ENCODE data around the gene CEACAM16. TPM values are rescaled to one million over a fixed set of nuclear protein-coding genes. Genes with fewer than 3 reads are reported as not detected.
"Not testable (repeated sequence)": the region's sequence is repeated elsewhere in the genome, so short reads cannot be mapped to it uniquely, and the experiment has no call there.

Gene CEACAM16
- total RNA-seq, 6 experiments from 2014 or later = not detected

DNA sequence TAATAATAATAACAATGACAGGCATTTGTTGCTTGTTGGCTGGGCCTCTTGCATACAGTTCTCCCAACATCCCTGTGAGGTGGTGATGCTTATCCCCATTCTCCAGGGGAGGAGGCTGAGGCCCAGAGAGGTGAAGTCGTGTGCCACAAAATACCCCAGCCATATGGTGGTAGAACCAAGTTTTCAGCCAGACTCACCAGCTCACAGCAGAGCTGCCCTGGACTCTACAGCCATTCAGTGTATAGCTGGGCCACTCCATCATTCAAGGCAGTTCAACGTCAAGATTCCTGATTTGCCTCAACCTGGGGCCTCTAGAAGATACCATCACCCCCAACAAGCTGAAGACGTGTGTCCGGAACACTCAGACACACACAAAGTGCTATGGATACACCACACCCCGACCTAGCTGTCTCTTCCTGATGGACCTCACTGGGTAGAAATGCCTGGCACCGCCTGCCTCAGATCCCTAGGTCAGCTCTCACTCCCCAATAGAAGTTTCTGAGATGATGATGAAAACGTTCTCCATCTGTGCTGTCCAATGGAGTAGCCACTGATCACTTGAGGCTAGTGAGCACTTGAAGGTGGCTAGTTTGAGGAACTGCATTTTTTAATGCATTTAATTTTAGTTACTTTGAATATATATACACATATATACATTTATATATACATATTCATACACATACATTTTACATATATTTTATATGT, 31.9 kb upstream of the CEACAM16 start:
- H3K27ac ChIP-seq = no peak overlapping the region
- no peaks in the 10 kb centered on the region for H3K9me3 ChIP-seq
- TF ChIP-seq, protein P1, sequence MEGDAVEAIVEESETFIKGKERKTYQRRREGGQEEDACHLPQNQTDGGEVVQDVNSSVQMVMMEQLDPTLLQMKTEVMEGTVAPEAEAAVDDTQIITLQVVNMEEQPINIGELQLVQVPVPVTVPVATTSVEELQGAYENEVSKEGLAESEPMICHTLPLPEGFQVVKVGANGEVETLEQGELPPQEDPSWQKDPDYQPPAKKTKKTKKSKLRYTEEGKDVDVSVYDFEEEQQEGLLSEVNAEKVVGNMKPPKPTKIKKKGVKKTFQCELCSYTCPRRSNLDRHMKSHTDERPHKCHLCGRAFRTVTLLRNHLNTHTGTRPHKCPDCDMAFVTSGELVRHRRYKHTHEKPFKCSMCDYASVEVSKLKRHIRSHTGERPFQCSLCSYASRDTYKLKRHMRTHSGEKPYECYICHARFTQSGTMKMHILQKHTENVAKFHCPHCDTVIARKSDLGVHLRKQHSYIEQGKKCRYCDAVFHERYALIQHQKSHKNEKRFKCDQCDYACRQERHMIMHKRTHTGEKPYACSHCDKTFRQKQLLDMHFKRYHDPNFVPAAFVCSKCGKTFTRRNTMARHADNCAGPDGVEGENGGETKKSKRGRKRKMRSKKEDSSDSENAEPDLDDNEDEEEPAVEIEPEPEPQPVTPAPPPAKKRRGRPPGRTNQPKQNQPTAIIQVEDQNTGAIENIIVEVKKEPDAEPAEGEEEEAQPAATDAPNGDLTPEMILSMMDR (IDR thresholded peaks at IDR 0.05) = no peak
- no peak for TF ChIP-seq POLR2A (IDR thresholded peaks at IDR 0.05)
- H3K4me3 ChIP-seq = no peak overlapping the region
- 65% methylated on average over 4 of the region's 7 CpGs for WGBS (ENCODE audit: insufficient coverage, low coverage, low lambda C conversion rate, missing lambda C conversion rate)
- DNase-seq (peak in 1 of 3 donors; percentile 8), ATAC-seq (no peak)
- H3K36me3 ChIP-seq = peaks cover 0 to 13% (median 6%) of the 10 kb centered on the region in 4 donors
- intact Hi-C loops (cut with DNase I) = no loop called here
- H3K4me1 ChIP-seq = no peaks in the 10 kb centered on the region
- H3K27me3 ChIP-seq = no peaks in the 10 kb centered on the region

DNA sequence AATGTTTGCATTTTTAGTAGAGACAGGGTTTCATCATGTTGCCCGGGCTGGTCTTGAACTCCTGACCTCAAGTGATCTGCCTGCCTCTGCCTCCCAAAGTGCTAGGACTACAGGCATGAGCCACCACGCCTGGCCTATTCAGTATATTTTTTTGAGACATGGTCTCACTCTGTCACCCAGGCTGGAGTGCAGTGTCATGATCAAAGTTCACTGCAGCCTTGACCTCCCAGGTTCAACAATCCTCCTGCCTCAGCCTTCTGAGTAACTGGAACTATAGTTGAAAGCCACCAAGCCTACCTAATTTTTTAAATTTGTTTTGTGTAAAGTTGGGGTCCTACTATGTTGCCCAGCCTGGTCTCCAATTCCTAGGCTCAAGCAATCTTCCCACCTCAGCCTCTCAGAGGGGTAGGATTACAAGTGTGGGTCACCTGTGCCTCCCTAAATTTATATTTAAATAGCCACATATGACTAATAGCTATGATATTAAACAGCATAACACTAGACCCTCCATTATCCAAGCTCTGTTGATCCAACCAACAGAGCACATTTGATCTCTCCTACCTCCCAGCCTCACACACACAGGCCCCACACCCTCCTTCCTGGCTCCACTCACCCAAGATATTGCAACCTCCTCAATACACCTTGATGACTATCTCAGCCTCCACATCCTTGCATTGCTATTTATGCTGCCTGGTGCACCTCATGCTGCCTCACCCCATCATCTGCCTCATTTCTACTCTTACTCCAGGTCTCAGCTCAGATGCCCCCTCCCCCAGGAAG, 29.8 kb upstream of the CEACAM16 start:
- Histone ChIP-seq H3K9me3 (no peaks in the 10 kb centered on the region), H3K4me1 (no peaks in the 10 kb centered on the region), H3K4me3 (no peak overlapping the region), H3K27ac (no peak overlapping the region), H3K27me3 (no peaks in the 10 kb centered on the region), H3K36me3 (no peaks in the 10 kb centered on the region)
- peak; percentile 5 to 38 (median 16) for ATAC-seq
- WGBS (ENCODE audit: insufficient coverage, low coverage, low lambda C conversion rate, missing lambda C conversion rate) = 38% methylated on average over 2 of the region's 2 CpGs
- TF ChIP-seq POLR2A (IDR thresholded peaks at IDR 0.05) = no peak
- TF ChIP-seq, protein P1 (IDR thresholded peaks at IDR 0.05) = no peak
- intact Hi-C loops (cut with DNase I) = no loop called here
- DNase-seq = no peak

DNA sequence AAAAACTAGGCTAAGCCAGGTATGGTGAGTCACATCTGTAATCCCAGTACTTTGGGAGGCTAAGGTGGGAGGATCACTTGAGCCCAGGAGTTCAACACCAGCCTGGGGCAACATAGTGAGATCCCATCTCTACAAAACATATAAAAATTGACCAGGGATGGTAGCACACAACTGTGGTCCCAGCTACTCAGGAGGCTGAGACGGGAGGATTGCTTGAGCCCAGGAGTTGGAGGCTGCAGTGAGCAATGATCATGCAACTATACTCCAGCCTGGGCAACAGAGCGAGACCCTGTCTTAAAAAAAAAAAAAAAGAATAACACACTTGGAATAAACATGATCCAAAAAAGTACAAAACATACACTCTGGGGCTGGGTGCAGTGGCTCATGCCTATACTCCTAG, 28.9 kb upstream of the CEACAM16 start:
- DNase-seq; H3K36me3 ChIP-seq; ATAC-seq; H3K9me3 ChIP-seq; intact Hi-C loops (cut with DNase I); H3K4me3 ChIP-seq; H3K27ac ChIP-seq; H3K27me3 ChIP-seq; H3K4me1 ChIP-seq: not testable (repeated sequence)
- WGBS (ENCODE audit: insufficient coverage, low coverage, low lambda C conversion rate, missing lambda C conversion rate) = 94% methylated on average over 2 of the region's 2 CpGs

DNA sequence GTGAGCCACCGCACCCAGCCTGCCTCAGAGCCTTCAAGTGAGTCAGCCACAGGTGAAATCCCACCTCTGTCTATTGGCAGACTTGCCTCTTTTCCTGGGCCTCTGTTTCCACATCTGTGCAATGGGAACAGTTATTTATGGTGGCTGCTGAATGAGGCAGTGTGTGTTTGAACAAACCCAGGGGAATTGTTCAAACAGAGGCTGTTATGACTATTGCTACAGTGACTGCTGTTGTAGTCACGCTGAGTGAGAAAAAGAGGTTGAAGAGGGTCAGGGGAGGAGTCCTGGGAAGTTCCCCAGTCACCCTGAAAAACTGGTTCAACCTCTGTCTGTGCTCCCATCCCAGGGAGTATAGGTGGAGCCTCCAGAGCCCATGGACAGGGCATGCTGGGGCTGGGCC, 27.6 kb upstream of the CEACAM16 start, which contains the start of gene CEACAM19:
TSS of gene CEACAM19 (plus strand) at position 83 of the 400 bp plus-strand sequence. CDS start 450 bp downstream, outside the sequence.
- no peaks in the 10 kb centered on the region for H3K36me3 ChIP-seq
- H3K27ac ChIP-seq = no peak within 1 kb of the TSS
- no peaks in the 10 kb centered on the region for H3K27me3 ChIP-seq
- ATAC-seq = peak in 2 of 4 donors; percentile 10 to 42
- intact Hi-C loops (cut with DNase I) = no loop called here
- no peaks in the 10 kb centered on the region for H3K9me3 ChIP-seq
- WGBS (ENCODE audit: insufficient coverage, low coverage, low lambda C conversion rate, missing lambda C conversion rate) = 40% methylated on average over 1 of the region's 2 CpGs
- TF ChIP-seq, protein P1 (IDR thresholded peaks at IDR 0.05) = no peak
- TF ChIP-seq POLR2A (IDR thresholded peaks at IDR 0.05) = no peak
- H3K4me1 ChIP-seq = no peaks in the 10 kb centered on the region
- no peak within 1 kb of the TSS for H3K4me3 ChIP-seq
- DNase-seq = no peak

DNA sequence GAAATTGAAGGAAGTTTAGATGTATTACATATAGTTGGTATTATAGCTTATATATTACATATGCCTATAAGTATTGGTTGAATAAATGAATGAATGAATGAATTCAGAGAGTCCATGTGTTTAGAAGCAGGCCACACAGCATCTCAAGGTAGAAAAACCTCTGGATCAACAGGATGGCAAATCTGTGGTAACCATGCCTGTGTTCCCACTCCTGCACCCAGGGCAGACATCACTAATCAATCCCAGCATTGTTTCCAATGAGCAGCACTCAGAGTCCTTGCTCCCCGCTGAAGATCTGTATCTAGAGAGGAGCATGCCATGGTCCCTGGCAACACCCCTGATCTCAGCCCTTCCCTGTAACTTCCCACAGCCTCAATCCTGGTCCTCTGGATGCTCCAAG, 26.7 kb upstream of the CEACAM16 start:
- intact Hi-C loops (cut with DNase I) = no loop called here
- DNase-seq (no peak), ATAC-seq (no peak)
- WGBS (ENCODE audit: insufficient coverage, low coverage, low lambda C conversion rate, missing lambda C conversion rate) = no CpG with 5 or more reads among the region's 1 CpG
- H3K27ac ChIP-seq = no peak overlapping the region
- no peaks in the 10 kb centered on the region for H3K4me1 ChIP-seq
- H3K27me3 ChIP-seq = no peaks in the 10 kb centered on the region
- no peaks in the 10 kb centered on the region for H3K36me3 ChIP-seq
- no peak overlapping the region for H3K4me3 ChIP-seq
- no peaks in the 10 kb centered on the region for H3K9me3 ChIP-seq
- TF ChIP-seq POLR2A (IDR thresholded peaks at IDR 0.05) = no peak
- TF ChIP-seq, protein P1 (IDR thresholded peaks at IDR 0.05) = no peak
